Activated CD8-positive, alpha-beta memory T cell treated with anti-CD3 and anti-CD28 coated beads, Interleukin-2, amount 50 U/mL, for 24 hours (primary cell): ENCODE data around the gene ZNF841.
"Not testable (repeated sequence)": the region's sequence is repeated elsewhere in the genome, so short reads cannot be mapped to it uniquely, and the experiment has no call there.

Source experiments
- DNase-seq: peaks from one replicate; pipeline ENCODE4 v3.0.0-alpha.2; 2020; ENCODE audit errors: extremely low read depth

The ZNF841 gene

GRCh38 chr19:52066258-52066863 lies 29.2 kb downstream of the ZNF841 start:
- no peak for DNase-seq

- no peak for DNase-seq
Measured at GRCh38 chr19:52065399-52065798, 30.2 kb downstream of the ZNF841 start.

GRCh38 chr19:52056480-52056879 lies 39.1 kb downstream of the ZNF841 start:
- not testable (repeated sequence) for DNase-seq

- not testable (repeated sequence) for DNase-seq
Measured at GRCh38 chr19:52051736-52052135, 43.8 kb downstream of the ZNF841 start.

GRCh38 chr19:52048555-52049501 lies 46.7 kb downstream of the ZNF841 start, which contains the start of gene ZNF432:
ZNF432 (minus strand) TSS chr19:52048838; CDS start chr19:52046868, 1,970 bp downstream.
- DNase-seq: peak; percentile 56

GRCh38 chr19:52039169-52039568 lies 56.4 kb downstream of the ZNF841 start:
- no peak for DNase-seq

- DNase-seq: no peak
Measured at GRCh38 chr19:52034051-52034728, 61.4 kb downstream of the ZNF841 start.

- no peak for DNase-seq
Measured at GRCh38 chr19:52028780-52029123, 66.8 kb downstream of the ZNF841 start.

- DNase-seq: peak; percentile 70
Measured at GRCh38 chr19:52028027-52028779, 67.4 kb downstream of the ZNF841 start, which contains the start of gene ZNF614. ZNF614 (minus strand) TSS chr19:52028379; CDS start chr19:52025745, 2,634 bp downstream.

GRCh38 chr19:52026255-52026990 lies 69.1 kb downstream of the ZNF841 start:
- not testable (repeated sequence) for DNase-seq

- DNase-seq: not testable (repeated sequence)
Measured at GRCh38 chr19:52024478-52024877, 71.1 kb downstream of the ZNF841 start.

GRCh38 chr19:52022193-52022592 lies 73.4 kb downstream of the ZNF841 start:
- no peak for DNase-seq

GRCh38 chr19:52020506-52020905 lies 75.1 kb downstream of the ZNF841 start:
- DNase-seq: no peak
